HCT116 (cell line): ENCODE data around the gene DAPP1. TPM values are rescaled to one million over a fixed set of nuclear protein-coding genes. Genes with fewer than 3 reads are reported as not detected.

Experiments used
- ATAC-seq: fragments of 200-7000 bp; cut with Tn5 transposase; 2 replicates; pipeline ENCODE4 v1.9.1; 2020; ENCODE audit warnings: mild to moderate bottlenecking, moderate library complexity
- BruUV-seq: library from RNA; stranded (reverse); fragments of 400-500 nt; replicated peaks from 2 replicates; lab custom pipeline; 2021; lab: Mats Ljungman, UMichigan
- CTCF ChIA-PET: fragments of 300-600 bp; sonication (Branson Sonifier 250); formaldehyde crosslinking; loops from one replicate; lab custom pipeline; 2021; ENCODE audit warnings: antibody characterized with exemption; lab: Charles Lee
- POLR2A ChIA-PET: fragments of 300-600, 350-600 bp; sonication (Branson Sonifier 250); formaldehyde crosslinking; loops from one replicate; lab custom pipeline; 2021; ENCODE audit warnings: antibody characterized with exemption; lab: Charles Lee
- RAD21 ChIA-PET, 2 experiments: fragments of 300-600 bp; sonication (Branson Sonifier 250); formaldehyde crosslinking; loops; one replicate each; lab custom pipeline; 2023; ENCODE audit warnings: low total read pairs in 2 of 2; ENCODE audit not compliant: uncharacterized antibody in 2 of 2, unreplicated experiment in 2 of 2, low non-redundant PET in 1 of 2; lab: Charles Lee
- DNase-seq: peaks from one replicate; pipeline ENCODE4 v3.0.0-alpha.2; 2010; ENCODE audit warnings: low read depth, low spot score
- H2AFZ ChIP-seq: fragments of 200-600 bp; shearing (Covaris generic), sonication (generic); 2 replicates; pipeline ENCODE4 v1.6.1; 2017; ENCODE audit warnings: low read depth, mixed run types, mixed read lengths, antibody characterized with exemption, low read length; ENCODE audit not compliant: poor library complexity, severe bottlenecking
- H3K27ac ChIP-seq: 2 replicates; pipeline ENCODE4 v1.5.1; 2012; ENCODE audit warnings: low read depth, low read length
- H3K27me3 ChIP-seq: fragments of 200-600 bp; sonication (generic); 2 replicates; pipeline ENCODE4 v1.6.1; 2016; ENCODE audit warnings: mixed run types, low read length, mixed read lengths; ENCODE audit not compliant: insufficient read depth
- H3K36me3 ChIP-seq, 2 experiments: fragments of 200-500 bp in 1 of 2; fragments of 200-600 bp in 1 of 2; sonication (Bioruptor generic) in 1 of 2; sonication (generic) in 1 of 2; 2 replicates each; pipeline versions ENCODE4 v1.5.1 to v1.6.1; 2014 to 2016; ENCODE audit warnings: low read length in 2 of 2, inconsistent platforms in 1 of 2, mixed read lengths in 1 of 2, mixed run types in 1 of 2; ENCODE audit not compliant: insufficient read depth in 2 of 2, control insufficient read depth in 1 of 2
- H3K4me1 ChIP-seq, 2 experiments: fragments of 200-600 bp in 1 of 2; sonication (generic) in 1 of 2; 2 replicates each; pipeline versions ENCODE4 v1.5.1 to v1.6.1; 2012 to 2017; ENCODE audit warnings: low read length in 2 of 2, inconsistent platforms in 1 of 2, mild to moderate bottlenecking in 1 of 2, mixed read lengths in 1 of 2, mixed run types in 1 of 2, moderate library complexity in 1 of 2; ENCODE audit not compliant: insufficient read depth in 2 of 2, control insufficient read depth in 1 of 2
- H3K4me2 ChIP-seq: fragments of 200-600 bp; sonication (generic); 2 replicates; pipeline ENCODE4 v1.6.1; 2017; ENCODE audit warnings: mixed run types, low read length, mixed read lengths
- H3K4me3 ChIP-seq, 2 experiments: fragments of 200-600 bp in 1 of 2; sonication (generic) in 1 of 2; replicated peaks in 1 of 2; 2 replicates each; pipeline ENCODE4 v1.5.1; 2011 to 2016; ENCODE audit warnings: low read length in 2 of 2, control low read depth in 1 of 2, low read depth in 1 of 2, mild to moderate bottlenecking in 1 of 2, mixed read lengths in 1 of 2, mixed run types in 1 of 2
- H3K79me2 ChIP-seq: fragments of 200-600 bp; sonication (generic); 2 replicates; pipeline ENCODE4 v1.6.1; 2017; ENCODE audit warnings: mild to moderate bottlenecking, mixed run types, low read length, moderate library complexity, mixed read lengths; ENCODE audit not compliant: insufficient read depth
- H3K9ac ChIP-seq: fragments of 200-600 bp; sonication (generic); 2 replicates; pipeline ENCODE4 v1.6.1; 2016; ENCODE audit warnings: low read length, mixed read lengths
- H3K9me2 ChIP-seq: fragments of 200-600 bp; sonication (generic), shearing (Covaris generic); 2 replicates; pipeline ENCODE4 v1.6.1; 2017; ENCODE audit warnings: mixed run types, mild to moderate bottlenecking, moderate library complexity; ENCODE audit not compliant: insufficient read depth
- H3K9me3 ChIP-seq, 2 experiments: fragments of 200-500 bp in 1 of 2; fragments of 200-600 bp in 1 of 2; sonication (Bioruptor generic) in 1 of 2; sonication (generic) in 1 of 2; 2 replicates each; pipeline ENCODE4 v1.6.1; 2014 to 2017; ENCODE audit warnings: low read length in 2 of 2, mixed read lengths in 2 of 2, inconsistent platforms in 1 of 2, low read depth in 1 of 2, mild to moderate bottlenecking in 1 of 2, mixed run types in 1 of 2, moderate library complexity in 1 of 2; ENCODE audit not compliant: control insufficient read depth in 1 of 2, insufficient read depth in 1 of 2
- H4K20me1 ChIP-seq: fragments of 200-600 bp; sonication (generic), shearing (Covaris generic); 2 replicates; pipeline ENCODE4 v1.6.1; 2017; ENCODE audit warnings: mixed run types, mild to moderate bottlenecking, moderate library complexity; ENCODE audit not compliant: insufficient read depth
- CBX3 ChIP-seq: IDR thresholded peaks from 2 replicates; pipeline ENCODE4 v1.6.1; 2012; ENCODE audit warnings: low read depth
- CEBPB ChIP-seq: IDR thresholded peaks from 2 replicates; pipeline ENCODE4 v1.6.1; 2012; ENCODE audit warnings: low read depth
- ELF1 ChIP-seq: IDR thresholded peaks from 2 replicates; pipeline ENCODE4 v1.6.1; 2012; ENCODE audit warnings: low read depth, borderline replicate concordance
- JUND ChIP-seq: IDR thresholded peaks from 2 replicates; pipeline ENCODE4 v1.6.1; 2012
- POLR2A ChIP-seq: IDR thresholded peaks from 2 replicates; pipeline ENCODE4 v1.7.0; 2011; ENCODE audit warnings: borderline replicate concordance; ENCODE audit not compliant: insufficient read depth, insufficient read length; ENCODE audit errors: extremely low read depth
- SP1 ChIP-seq: IDR thresholded peaks from 2 replicates; pipeline ENCODE4 v1.6.1; 2012; ENCODE audit warnings: low read depth
- ZNF274 ChIP-seq: fragments of 200-500 bp; sonication (Bioruptor generic); IDR thresholded peaks from 2 replicates; pipeline ENCODE4 v1.6.1; 2014; ENCODE audit warnings: mild to moderate bottlenecking, low read depth, low read length, inconsistent platforms
- intact Hi-C: fragments of 100-400 bp; cut with micrococcal nuclease; formaldehyde crosslinking; loops from 2 replicates; pipeline ENCODE4 v1.10.0; 2022
- total RNA-seq: library from RNA; stranded (reverse); gene quantifications from one replicate; pipeline ENCODE4 v1.2.1, GENCODE V29; 2021; ENCODE audit not compliant: unreplicated experiment
- TF ChIP-seq, protein P1 (sequence below): IDR thresholded peaks from 2 replicates; pipeline ENCODE4 v1.6.1; 2012; ENCODE audit warnings: low read depth

DAPP1 gene
- total RNA-seq, 1 experiment from 2014 or later: 0.76 TPM

DNA sequence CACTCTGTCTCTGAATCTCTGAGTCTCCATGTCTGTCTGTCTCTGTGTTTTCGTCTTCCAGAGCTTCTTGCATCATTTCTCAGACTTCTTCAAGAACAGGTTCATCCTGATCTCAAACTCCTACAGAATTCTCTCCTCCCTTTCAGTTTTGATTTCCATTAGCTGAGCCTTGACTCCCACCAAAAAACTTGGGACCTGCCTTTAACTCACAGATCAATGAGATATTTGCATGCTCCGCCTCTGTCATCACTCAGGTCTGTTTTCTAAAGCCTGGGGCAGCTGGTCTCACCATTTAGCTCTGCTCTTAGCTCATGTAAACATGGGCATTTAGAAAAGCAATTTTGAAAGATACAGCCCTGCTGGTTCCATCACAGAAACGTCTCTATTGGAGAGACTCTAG lies 8.6 kb downstream of the DAPP1 start:
- POLR2A ChIA-PET: no interaction called here

More for the DNA sequence above, 8.6 kb downstream of the DAPP1 start:
- H3K27me3 ChIP-seq: no peaks in the 10 kb centered on the region
- DNase-seq (no peak), ATAC-seq (no peak)
- H3K9me2 ChIP-seq: no peaks in the 10 kb centered on the region
- intact Hi-C loops: no loop called here
- no peaks in the 10 kb centered on the region for H3K9me3 ChIP-seq
- H3K4me2 ChIP-seq: no peak overlapping the region
- CTCF ChIA-PET: no interaction called here
- H3K27ac ChIP-seq: no peak overlapping the region
- no peak overlapping the region for H3K9ac ChIP-seq
- no peaks in the 10 kb centered on the region for H3K79me2 ChIP-seq
- RAD21 ChIA-PET: no interaction called here
- no peaks in the 10 kb centered on the region for H3K4me1 ChIP-seq
- no TSS peak for BruUV-seq
- TF ChIP-seq, protein P1, sequence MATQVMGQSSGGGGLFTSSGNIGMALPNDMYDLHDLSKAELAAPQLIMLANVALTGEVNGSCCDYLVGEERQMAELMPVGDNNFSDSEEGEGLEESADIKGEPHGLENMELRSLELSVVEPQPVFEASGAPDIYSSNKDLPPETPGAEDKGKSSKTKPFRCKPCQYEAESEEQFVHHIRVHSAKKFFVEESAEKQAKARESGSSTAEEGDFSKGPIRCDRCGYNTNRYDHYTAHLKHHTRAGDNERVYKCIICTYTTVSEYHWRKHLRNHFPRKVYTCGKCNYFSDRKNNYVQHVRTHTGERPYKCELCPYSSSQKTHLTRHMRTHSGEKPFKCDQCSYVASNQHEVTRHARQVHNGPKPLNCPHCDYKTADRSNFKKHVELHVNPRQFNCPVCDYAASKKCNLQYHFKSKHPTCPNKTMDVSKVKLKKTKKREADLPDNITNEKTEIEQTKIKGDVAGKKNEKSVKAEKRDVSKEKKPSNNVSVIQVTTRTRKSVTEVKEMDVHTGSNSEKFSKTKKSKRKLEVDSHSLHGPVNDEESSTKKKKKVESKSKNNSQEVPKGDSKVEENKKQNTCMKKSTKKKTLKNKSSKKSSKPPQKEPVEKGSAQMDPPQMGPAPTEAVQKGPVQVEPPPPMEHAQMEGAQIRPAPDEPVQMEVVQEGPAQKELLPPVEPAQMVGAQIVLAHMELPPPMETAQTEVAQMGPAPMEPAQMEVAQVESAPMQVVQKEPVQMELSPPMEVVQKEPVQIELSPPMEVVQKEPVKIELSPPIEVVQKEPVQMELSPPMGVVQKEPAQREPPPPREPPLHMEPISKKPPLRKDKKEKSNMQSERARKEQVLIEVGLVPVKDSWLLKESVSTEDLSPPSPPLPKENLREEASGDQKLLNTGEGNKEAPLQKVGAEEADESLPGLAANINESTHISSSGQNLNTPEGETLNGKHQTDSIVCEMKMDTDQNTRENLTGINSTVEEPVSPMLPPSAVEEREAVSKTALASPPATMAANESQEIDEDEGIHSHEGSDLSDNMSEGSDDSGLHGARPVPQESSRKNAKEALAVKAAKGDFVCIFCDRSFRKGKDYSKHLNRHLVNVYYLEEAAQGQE: no peak
- TF ChIP-seq ELF1: no peak
- no peak for TF ChIP-seq POLR2A
- no peak for TF ChIP-seq CEBPB
- TF ChIP-seq JUND: no peak
- no peak for TF ChIP-seq CBX3
- no peak for TF ChIP-seq ZNF274
- no peak for TF ChIP-seq SP1
- no peak overlapping the region for H2AFZ ChIP-seq
- H3K36me3 ChIP-seq: no peaks in the 10 kb centered on the region
- no peak overlapping the region for H3K4me3 ChIP-seq
- H4K20me1 ChIP-seq: no peaks in the 10 kb centered on the region
